Measurements from ENCODE around the gene MIB1.

The MIB1 gene

GRCh38 chr18:21894619-21895367 is 154.2 kb downstream of the MIB1 start:
- DNase-seq (ENCODE audit: low spot score) = no peak

- peak; percentile 41 for DNase-seq (ENCODE audit: low spot score)
These were observed 156.2 kb downstream of the MIB1 start for GRCh38 chr18:21896732-21897336.

GRCh38 chr18:21897811-21898210 is 157.2 kb downstream of the MIB1 start:
- peak; percentile 74 for DNase-seq (ENCODE audit: low spot score)

GRCh38 chr18:21900605-21901352 is 160.2 kb downstream of the MIB1 start:
- no peak for DNase-seq (ENCODE audit: low spot score)

- DNase-seq (ENCODE audit: low spot score) = no peak
These were observed 160.9 kb downstream of the MIB1 start for GRCh38 chr18:21901423-21901945.

- DNase-seq (ENCODE audit: low spot score) = no peak
These were observed 163.1 kb downstream of the MIB1 start for GRCh38 chr18:21903709-21904108.

- no peak for DNase-seq (ENCODE audit: low spot score)
These were observed 164.3 kb downstream of the MIB1 start for GRCh38 chr18:21904856-21905255.

- DNase-seq (ENCODE audit: low spot score) = no peak
These were observed 166.9 kb downstream of the MIB1 start for GRCh38 chr18:21907451-21907850.

- no peak for DNase-seq (ENCODE audit: low spot score)
These were observed 168.1 kb downstream of the MIB1 start for GRCh38 chr18:21908711-21909110.

GRCh38 chr18:21910906-21911305 is 170.3 kb downstream of the MIB1 start:
- DNase-seq (ENCODE audit: low spot score) = no peak

GRCh38 chr18:21911551-21911950 is 171.0 kb downstream of the MIB1 start:
- no peak for DNase-seq (ENCODE audit: low spot score)

- DNase-seq (ENCODE audit: low spot score) = no peak
These were observed 172.0 kb downstream of the MIB1 start for GRCh38 chr18:21912339-21913239.

GRCh38 chr18:21914739-21915319 is 174.2 kb downstream of the MIB1 start:
- peak; percentile 61 for DNase-seq (ENCODE audit: low spot score)

- no peak for DNase-seq (ENCODE audit: low spot score)
These were observed 175.0 kb downstream of the MIB1 start for GRCh38 chr18:21915546-21915945.

- no peak for DNase-seq (ENCODE audit: low spot score)
These were observed 176.0 kb downstream of the MIB1 start for GRCh38 chr18:21916594-21916993.

GRCh38 chr18:21918693-21919092 is 178.1 kb downstream of the MIB1 start:
- no peak for DNase-seq (ENCODE audit: low spot score)

Measured in AG20443 (cell line).